Esophagus muscularis mucosa (tissue), 3 donors: ENCODE measurements around the gene PCNT.

Source experiments
- POLR2A ChIP-seq: fragments of 450-650 bp; IDR thresholded peaks from one replicate; pipeline ENCODE4 v1.6.1; 2017; ENCODE audit warnings: antibody characterized with exemption, moderate library complexity, mild to moderate bottlenecking, low read depth
- TF ChIP-seq, protein P1 (sequence below), 3 experiments: fragments of 200-600 bp in 2 of 3; fragments of 450-650 bp in 1 of 3; sonication (generic) in 2 of 3; IDR thresholded peaks; one replicate each; pipeline ENCODE4 v1.5.1; 2017 to 2019; ENCODE audit warnings: antibody characterized with exemption in 3 of 3, mild to moderate bottlenecking in 2 of 3, moderate library complexity in 1 of 3

DNA sequence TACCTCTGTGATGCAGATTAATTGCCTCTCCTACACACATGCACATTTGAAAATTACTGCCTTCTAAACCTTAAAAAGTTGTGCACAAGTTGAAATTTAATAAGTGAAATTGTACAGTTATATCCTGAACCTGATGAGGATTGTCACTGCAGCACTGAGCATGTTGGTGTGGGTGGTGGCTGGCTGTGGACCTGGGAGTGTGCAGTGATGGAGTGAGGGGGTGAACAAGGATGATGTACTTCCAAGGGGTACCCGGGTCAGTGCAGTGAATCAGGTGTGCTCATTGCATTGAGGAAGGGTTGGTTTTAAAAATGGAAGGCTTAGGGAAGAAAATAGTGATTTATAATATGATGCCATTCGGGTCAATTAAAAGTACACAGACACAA, 158.9 kb downstream of the PCNT start:
- TF ChIP-seq, protein P1, sequence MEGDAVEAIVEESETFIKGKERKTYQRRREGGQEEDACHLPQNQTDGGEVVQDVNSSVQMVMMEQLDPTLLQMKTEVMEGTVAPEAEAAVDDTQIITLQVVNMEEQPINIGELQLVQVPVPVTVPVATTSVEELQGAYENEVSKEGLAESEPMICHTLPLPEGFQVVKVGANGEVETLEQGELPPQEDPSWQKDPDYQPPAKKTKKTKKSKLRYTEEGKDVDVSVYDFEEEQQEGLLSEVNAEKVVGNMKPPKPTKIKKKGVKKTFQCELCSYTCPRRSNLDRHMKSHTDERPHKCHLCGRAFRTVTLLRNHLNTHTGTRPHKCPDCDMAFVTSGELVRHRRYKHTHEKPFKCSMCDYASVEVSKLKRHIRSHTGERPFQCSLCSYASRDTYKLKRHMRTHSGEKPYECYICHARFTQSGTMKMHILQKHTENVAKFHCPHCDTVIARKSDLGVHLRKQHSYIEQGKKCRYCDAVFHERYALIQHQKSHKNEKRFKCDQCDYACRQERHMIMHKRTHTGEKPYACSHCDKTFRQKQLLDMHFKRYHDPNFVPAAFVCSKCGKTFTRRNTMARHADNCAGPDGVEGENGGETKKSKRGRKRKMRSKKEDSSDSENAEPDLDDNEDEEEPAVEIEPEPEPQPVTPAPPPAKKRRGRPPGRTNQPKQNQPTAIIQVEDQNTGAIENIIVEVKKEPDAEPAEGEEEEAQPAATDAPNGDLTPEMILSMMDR (IDR thresholded peaks at IDR 0.05) = no peak
- TF ChIP-seq POLR2A = no peak
